Stomach (tissue), 4 donors: Measurements from ENCODE around the gene SNRNP25.

Experiments
- CTCF ChIP-seq, 7 experiments: fragments of 450-650 bp in 4 of 7; fragments of 200-600 bp in 3 of 7; sonication (generic) in 3 of 7; IDR thresholded peaks; one replicate each; pipeline ENCODE4 v1.5.1; 2016 to 2019; ENCODE audit warnings: antibody characterized with exemption in 7 of 7, control low read depth in 2 of 7, mild to moderate bottlenecking in 1 of 7
- EP300 ChIP-seq: sonication (generic); formaldehyde crosslinking; IDR thresholded peaks from one replicate; pipeline ENCODE4 v1.6.1; 2017; ENCODE audit warnings: antibody characterized with exemption

DNA sequence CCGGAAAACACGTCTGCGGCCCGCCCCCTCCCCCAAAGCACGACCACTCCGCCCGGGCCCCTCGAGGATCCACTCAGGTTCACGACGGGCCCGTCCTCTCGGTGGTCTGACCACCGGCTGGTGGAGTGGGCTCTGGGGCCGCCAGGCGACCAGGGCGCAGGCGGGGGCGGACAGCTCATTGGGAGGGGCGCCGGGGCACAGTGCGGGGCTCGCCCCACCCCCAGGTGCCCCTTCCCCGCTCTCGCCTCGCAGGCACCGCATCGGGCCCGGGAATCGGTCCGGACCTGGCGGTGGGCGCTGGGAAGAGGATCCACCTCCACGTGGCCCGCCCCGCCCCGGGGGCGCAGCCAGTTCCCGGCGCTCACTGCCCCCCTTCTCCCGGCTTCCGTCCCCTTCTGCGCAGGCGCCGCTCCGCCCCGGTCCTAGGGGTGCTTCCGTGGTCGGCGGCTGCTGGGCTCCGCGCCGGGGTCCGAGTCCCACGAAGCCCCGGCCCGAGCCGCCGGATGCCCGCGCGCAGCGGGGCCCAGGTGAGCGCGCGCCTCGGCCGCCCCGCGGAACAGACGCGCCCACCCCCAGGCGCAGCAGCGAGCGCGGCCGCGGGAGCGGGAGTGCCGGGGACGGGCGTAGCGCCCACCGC, 24.3 kb downstream of the SNRNP25 start, which contains the start of gene MPG:
- TF ChIP-seq CTCF (IDR thresholded peaks at IDR 0.05), result no peak
- no peak for TF ChIP-seq EP300
